ENCODE measurements around the gene SUPT5H. TPM values are rescaled to one million over a fixed set of nuclear protein-coding genes. Genes with fewer than 3 reads are reported as not detected.

The SUPT5H gene
- total RNA-seq, 3 donors from 2014 or later (not counting 1 experiment from before 2014, with no cell fraction given), result 228 to 256 (median 230) TPM

DNA sequence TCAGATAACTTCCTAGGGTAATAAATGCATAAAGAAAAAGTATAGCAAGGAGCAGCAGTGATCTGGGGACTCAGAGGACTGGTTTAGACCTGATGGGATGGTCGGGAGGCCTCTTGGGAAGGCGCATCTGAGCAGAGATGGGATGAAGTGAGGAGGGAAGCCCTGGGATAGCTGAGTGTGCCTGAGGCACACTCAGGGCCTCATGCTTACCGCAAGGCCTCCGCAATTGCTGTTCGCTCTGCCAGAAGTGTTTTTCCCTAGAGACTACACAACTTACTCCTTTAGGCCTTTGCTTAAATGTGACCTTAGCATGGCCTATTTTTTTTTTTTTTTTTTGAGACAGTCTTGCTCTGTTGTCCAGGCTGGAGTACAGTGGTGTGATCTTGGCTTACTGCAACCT, 49.3 kb downstream of the SUPT5H start:
- 93% methylated on average over 5 of the region's 5 CpGs for WGBS (ENCODE audit: insufficient coverage)
- no peak overlapping the region for H3K27ac Mint-ChIP-seq
- intact Hi-C loops (cut with micrococcal nuclease), result no loop called here
- Histone ChIP-seq H3K4me3 (ENCODE audit: low read length) (no peak overlapping the region), H3K27me3 (ENCODE audit: control insufficient read depth, insufficient read depth, low read length) (peaks cover 23% of the 10 kb centered on the region), H3K9me3 (ENCODE audit: control insufficient read depth, insufficient read depth, low read length) (no peaks in the 10 kb centered on the region), H3K27ac (ENCODE audit: low read length) (no peak overlapping the region), H3K36me3 (ENCODE audit: control insufficient read depth, insufficient read depth, low read length) (peaks cover 11% of the 10 kb centered on the region), H3K4me1 (ENCODE audit: control insufficient read depth, insufficient read depth, low read length) (peaks cover 19% of the 10 kb centered on the region)
- no peaks in the 10 kb centered on the region for H3K9me3 Mint-ChIP-seq
- H3K36me3 Mint-ChIP-seq, result no peaks in the 10 kb centered on the region
- H3K4me1 Mint-ChIP-seq, result peaks cover 11 to 20% of the 10 kb centered on the region in 2 donors
- ATAC-seq (no peak), DNase-seq (no peak)
- no peak for TF ChIP-seq CTCF (IDR thresholded peaks at IDR 0.05)
- peaks cover 24 to 26% of the 10 kb centered on the region in 2 donors for H3K27me3 Mint-ChIP-seq (ENCODE audit: low read depth in 2 of 2)
- no peak overlapping the region for H3K4me3 Mint-ChIP-seq

GRCh38 chr19:39496063-39496462, 50.7 kb downstream of the SUPT5H start:
- 95% methylated on average over 5 of the region's 5 CpGs for WGBS (ENCODE audit: insufficient coverage)
- H3K4me1 ChIP-seq (ENCODE audit: control insufficient read depth, insufficient read depth, low read length), result peaks cover 19% of the 10 kb centered on the region
- peaks cover 14 to 23% of the 10 kb centered on the region in 2 donors for H3K4me1 Mint-ChIP-seq
- H3K36me3 Mint-ChIP-seq, result no peaks in the 10 kb centered on the region
- H3K27ac ChIP-seq (ENCODE audit: low read length), result no peak overlapping the region
- no peak overlapping the region for H3K27ac Mint-ChIP-seq
- DNase-seq (no peak), ATAC-seq (no peak)
- peaks cover 34 to 39% of the 10 kb centered on the region in 2 donors for H3K27me3 Mint-ChIP-seq (ENCODE audit: low read depth in 2 of 2)
- H3K9me3 Mint-ChIP-seq, result no peaks in the 10 kb centered on the region
- intact Hi-C loops (cut with micrococcal nuclease), result no loop called here
- H3K4me3 Mint-ChIP-seq, result no peak overlapping the region
- TF ChIP-seq CTCF (IDR thresholded peaks at IDR 0.05), result no peak
- H3K4me3 ChIP-seq (ENCODE audit: low read length), result no peak overlapping the region
- H3K36me3 ChIP-seq (ENCODE audit: control insufficient read depth, insufficient read depth, low read length), result peaks cover 2% of the 10 kb centered on the region
- no peaks in the 10 kb centered on the region for H3K9me3 ChIP-seq (ENCODE audit: control insufficient read depth, insufficient read depth, low read length)
- peaks cover 28% of the 10 kb centered on the region for H3K27me3 ChIP-seq (ENCODE audit: control insufficient read depth, insufficient read depth, low read length)

GRCh38 chr19:39497701-39497995, 52.3 kb downstream of the SUPT5H start:
- Histone ChIP-seq H3K36me3 (ENCODE audit: control insufficient read depth, insufficient read depth, low read length) (no peaks in the 10 kb centered on the region), H3K4me3 (ENCODE audit: low read length) (no peak overlapping the region), H3K27ac (ENCODE audit: low read length) (no peak overlapping the region), H3K27me3 (ENCODE audit: control insufficient read depth, insufficient read depth, low read length) (peaks cover 28% of the 10 kb centered on the region), H3K9me3 (ENCODE audit: control insufficient read depth, insufficient read depth, low read length) (no peaks in the 10 kb centered on the region), H3K4me1 (ENCODE audit: control insufficient read depth, insufficient read depth, low read length) (peaks cover 21% of the 10 kb centered on the region)
- Mint-ChIP-seq H3K9me3 (no peaks in the 10 kb centered on the region), H3K4me3 (no peak overlapping the region), H3K4me1 (peaks cover 14 to 23% of the 10 kb centered on the region in 2 donors), H3K36me3 (no peaks in the 10 kb centered on the region), H3K27me3 (ENCODE audit: low read depth in 2 of 2) (peaks cover 34 to 39% of the 10 kb centered on the region in 2 donors), H3K27ac (no peak overlapping the region)
- intact Hi-C loops (cut with micrococcal nuclease), result no loop called here
- 0% methylated on average over 7 of the region's 7 CpGs for WGBS (ENCODE audit: insufficient coverage)
- DNase-seq (no peak), ATAC-seq (no peak)
- no peak for TF ChIP-seq CTCF (IDR thresholded peaks at IDR 0.05)
